Activated CD4-positive, alpha-beta T cell treated with anti-CD3 and anti-CD28 coated beads for 4 hours (primary cell): ENCODE measurements around the gene KRT23.
"Not testable (repeated sequence)": the region's sequence is repeated elsewhere in the genome, so short reads cannot be mapped to it uniquely, and the experiment has no call there.

Source experiments
- DNase-seq, 2 donors: peaks; one replicate each; pipeline ENCODE4 v3.0.0-alpha.2; 2020

Gene KRT23

GRCh38 chr17:40949418-40949817, 12.0 kb upstream of the KRT23 start:
- no peak for DNase-seq

DNA sequence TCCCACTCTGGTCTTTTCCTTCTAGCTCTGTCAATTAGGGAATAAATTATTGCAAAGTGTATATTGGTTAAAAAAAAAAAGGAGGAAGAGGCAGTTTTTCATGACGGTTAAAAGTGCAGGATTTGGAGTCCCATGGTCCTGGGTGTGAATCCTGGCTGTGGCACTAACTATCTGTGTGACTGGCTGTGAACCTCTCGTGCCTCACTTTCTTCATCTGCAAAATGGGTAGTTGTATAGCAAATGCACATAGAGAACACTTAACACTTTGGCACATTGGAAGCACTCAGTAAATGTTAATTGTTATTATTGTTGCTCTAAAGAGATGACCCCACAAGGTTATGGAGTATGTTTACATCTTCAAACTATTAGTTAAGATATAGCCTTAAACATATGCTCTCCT, 10.5 kb upstream of the KRT23 start:
- DNase-seq: no peak

DNA sequence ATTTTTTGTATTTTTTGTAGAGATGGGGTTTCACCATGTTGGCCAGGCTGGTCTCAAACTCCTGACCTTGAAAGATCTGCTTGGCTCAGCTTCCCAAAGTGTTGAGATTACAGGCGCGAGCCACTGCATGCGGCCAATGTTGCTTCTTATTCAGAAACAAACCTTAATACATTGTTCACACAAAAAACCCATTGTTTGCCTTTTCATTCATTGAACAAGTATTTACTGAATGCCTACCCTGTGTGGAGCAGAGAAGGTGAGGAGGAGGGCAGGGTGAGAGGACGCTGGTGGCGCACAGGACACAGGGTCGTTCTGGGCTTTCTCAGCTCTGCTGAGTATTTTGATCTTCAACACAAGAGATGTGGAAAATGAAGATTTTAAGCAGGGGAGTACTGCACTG, 8.0 kb upstream of the KRT23 start:
- DNase-seq: no peak

- DNase-seq: no peak
Measured at GRCh38 chr17:40944531-40944930, 7.1 kb upstream of the KRT23 start.

DNA sequence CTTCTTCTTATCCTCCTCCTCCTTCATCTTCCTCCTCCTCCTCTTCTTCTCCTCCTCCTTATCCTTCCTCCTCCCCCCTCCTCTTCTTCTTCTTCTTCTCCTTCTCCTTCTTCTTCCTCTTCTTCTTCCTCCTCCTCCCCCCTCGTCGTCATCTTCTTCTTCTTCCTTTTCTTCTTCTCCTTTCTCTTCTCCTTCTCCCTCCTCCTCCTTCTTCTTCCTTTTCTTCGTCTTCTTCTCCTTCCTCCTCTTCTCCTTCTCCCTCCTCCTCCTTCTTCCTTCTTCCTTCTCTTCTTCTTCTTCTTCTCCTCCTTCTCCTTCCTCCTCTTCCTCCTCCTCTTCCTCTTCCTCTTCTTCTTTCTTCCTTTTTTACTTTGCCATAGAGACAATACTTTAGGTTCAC, 5.1 kb upstream of the KRT23 start:
- DNase-seq: no peak

GRCh38 chr17:40940266-40940665, 2.8 kb upstream of the KRT23 start:
- DNase-seq: no peak

DNA sequence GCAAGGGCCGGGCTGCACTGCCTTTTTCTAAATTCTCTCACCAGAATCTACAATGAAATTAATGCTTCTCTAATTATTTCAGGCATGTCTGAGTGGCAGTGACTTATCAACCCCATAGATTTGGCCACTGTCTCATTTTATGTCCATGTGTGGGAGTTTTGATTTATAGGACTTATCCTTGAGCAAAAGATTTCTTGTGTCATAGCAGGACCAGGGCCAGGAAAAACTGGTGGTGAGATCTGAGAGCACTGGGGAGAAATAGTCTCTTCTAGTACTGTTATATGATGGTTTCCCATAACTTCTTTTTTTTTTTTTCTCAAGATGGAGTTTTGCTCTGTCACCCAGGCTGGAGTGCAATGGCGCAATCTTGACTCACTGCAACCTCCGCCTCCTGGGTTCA, 1.5 kb upstream of the KRT23 start:
- DNase-seq: no peak

DNA sequence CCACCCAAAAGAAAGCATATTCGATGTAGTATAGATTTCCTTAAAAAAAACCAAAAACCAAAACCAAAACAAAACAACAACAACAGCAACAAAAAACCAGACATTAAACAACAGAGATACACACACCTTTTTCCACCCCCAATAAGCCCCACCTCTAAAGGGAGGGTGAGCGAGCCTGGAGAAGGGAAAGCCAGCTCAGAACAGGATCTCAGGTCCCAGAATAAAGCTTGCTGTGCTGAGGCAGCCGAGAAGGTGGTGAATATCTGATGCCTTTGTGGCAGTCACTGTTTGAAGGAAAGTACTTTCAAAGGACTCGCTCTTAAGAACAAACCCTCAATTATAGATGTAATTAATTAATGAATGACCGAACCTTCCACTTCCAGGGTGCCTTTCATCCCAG, 470 bp downstream of the KRT23 start:
- no peak for DNase-seq

- no peak for DNase-seq
Measured at GRCh38 chr17:40936437-40936971, 942 bp downstream of the KRT23 start.

DNA sequence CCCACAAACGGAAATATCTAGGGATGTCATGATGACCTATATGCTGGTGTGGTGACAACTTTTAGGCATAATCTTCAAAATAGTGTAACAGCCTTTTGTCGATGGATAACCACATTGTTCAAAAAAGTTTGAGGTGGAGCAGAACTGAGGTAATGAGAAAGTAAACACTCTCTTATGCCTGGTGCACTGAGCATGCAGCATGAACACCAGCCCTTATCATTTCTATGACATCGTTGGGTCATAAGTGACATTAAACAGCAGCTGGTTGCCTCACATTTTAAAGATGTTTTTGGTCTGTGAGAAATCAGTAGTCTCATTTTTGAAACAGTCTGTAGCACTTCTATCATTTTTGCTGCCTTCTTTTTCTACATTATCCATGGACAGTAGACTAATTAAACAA, 1.8 kb downstream of the KRT23 start:
- DNase-seq: no peak

DNA sequence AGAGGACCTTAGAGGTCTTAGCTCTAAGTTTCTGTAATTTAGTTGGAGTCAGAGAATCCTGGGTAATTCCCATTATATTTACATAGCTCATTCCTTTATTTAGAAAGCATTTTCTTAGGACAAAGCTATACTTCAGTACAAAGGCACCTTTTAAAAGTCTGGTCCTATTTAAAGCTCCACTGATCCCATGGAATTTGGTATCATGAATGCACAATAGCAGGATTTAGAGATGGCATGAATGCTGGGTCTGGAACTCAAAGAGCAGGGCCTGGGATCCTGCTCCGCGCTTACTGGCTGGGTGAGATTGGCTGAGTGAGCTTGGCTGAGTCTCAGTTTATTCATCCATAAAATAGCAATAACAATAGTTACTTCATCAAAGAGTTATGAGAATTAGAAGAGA, 4.8 kb downstream of the KRT23 start:
- DNase-seq: no peak

DNA sequence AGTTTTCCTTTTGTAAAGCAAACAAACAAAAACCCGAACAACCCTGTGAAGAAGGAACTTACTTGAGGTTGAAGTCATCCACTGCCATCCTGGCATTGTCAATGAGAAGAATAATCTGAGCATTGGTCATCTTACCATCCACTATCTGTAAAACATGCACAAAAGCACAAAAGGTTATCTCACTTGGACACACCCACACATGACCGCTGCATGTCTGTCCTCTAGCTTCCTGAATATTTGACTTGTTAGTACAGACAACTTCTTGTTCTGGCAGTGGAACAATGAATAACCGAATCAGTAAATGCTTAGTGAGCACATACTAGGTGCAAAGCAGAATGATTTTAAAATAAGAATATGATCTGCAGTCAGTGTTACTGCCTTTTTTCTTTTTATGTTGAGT, 6.1 kb downstream of the KRT23 start:
- DNase-seq: no peak

- DNase-seq: no peak
Measured at GRCh38 chr17:40926341-40926740, 11.1 kb downstream of the KRT23 start.

DNA sequence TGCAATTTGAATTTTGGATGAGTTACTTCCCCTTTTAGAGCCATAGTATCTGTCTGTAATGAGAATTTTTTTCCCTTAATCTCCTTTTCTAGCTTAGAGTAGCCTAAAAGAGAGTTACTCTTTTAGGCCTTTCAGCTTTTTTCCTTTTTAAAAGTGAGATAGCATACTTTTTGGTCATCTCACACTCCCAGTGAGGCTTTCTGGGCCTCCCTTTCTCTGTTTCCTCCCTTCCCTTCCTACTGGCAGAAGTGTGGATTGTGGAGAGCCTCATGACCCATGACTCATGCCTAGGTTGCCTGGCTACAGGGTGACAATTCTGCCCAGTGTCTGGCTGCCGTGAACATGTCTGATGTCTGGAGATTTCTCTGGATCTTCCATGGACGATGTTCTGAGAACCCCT, 15.2 kb downstream of the KRT23 start:
- DNase-seq: no peak

DNA sequence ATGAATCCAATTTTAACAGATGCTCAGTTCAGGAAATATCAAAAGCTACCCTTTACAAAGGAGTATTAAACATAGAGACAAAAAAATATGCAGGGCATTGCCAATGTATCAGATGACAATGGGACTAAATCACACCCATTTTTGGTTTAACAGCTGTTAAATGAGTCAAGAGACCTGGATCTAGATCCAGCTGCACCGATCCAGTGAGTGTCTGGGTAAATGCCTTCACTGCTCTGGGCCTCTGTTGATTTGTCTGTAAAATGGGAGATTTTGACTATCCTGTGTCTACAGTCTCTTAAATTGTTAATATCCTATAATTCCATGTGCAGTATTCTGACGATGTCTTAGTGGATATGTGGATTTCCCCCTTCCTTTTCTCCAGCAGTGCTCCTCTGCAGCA, 16.4 kb downstream of the KRT23 start:
- DNase-seq: no peak

DNA sequence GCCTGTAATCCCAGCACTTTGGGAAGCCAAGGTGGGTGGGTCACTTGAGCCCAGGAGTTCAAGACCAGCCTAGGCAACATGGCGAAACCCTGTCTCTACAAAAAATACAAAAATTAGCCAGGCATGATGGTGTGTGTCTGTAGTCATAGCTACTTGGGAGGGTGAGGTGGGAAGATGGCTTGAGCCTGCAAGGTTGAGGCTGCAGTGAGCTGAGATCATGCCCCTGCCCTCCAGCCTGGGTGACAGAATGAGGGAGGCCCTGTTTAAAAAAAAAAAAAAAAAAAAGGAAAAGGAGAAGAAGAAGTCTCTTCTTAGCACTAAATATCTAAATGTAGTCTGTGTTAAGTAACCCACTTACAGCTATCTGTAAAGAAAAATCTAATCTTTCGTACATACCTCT, 20.3 kb downstream of the KRT23 start:
- not testable (repeated sequence) for DNase-seq

GRCh38 chr17:40916366-40916765, 21.1 kb downstream of the KRT23 start:
- no peak for DNase-seq

- no peak for DNase-seq
Measured at GRCh38 chr17:40915721-40916256, 21.7 kb downstream of the KRT23 start.

GRCh38 chr17:40915199-40915661, 22.2 kb downstream of the KRT23 start:
- DNase-seq: no peak

DNA sequence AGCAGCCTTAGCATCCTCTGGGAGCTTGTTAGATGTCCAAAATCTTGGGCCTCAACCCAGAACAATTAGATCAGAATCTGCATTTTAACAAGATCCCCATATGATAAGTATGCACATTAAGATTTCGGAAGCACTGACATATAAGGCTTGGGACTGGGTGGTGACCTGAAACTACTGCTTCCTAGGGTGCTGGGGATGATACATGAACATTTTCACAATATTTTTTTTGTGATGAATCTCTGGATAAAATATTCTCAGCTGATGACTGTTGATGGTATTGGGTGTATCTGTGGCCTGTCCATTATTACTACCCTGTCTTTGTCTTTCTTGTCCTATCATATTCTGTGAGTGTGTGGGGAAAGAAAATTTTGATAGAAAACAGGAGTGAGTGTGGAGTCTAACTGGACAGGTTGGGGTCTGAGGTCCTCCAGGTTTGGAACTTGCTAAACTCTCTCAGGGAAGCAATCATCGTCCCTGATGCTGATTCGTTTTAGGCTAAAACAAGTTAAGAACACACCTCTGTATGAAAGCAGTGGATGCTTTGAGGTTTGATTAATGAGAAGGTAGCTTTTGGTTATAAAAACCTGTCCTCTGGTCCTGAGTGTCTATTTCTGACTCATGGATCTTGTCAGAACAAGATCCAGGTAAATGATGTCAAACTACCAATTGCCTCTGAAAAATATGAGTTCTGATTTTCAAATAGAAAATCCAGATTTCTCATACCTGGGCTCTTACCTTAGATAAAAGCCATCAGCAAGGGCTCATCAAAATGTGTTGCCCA, 23.2 kb downstream of the KRT23 start:
- no peak for DNase-seq

GRCh38 chr17:40912486-40913210, 24.8 kb downstream of the KRT23 start:
- no peak for DNase-seq

GRCh38 chr17:40910441-40910841, 27.0 kb downstream of the KRT23 start:
- DNase-seq: no peak

GRCh38 chr17:40909755-40910154, 27.7 kb downstream of the KRT23 start:
- DNase-seq: no peak

DNA sequence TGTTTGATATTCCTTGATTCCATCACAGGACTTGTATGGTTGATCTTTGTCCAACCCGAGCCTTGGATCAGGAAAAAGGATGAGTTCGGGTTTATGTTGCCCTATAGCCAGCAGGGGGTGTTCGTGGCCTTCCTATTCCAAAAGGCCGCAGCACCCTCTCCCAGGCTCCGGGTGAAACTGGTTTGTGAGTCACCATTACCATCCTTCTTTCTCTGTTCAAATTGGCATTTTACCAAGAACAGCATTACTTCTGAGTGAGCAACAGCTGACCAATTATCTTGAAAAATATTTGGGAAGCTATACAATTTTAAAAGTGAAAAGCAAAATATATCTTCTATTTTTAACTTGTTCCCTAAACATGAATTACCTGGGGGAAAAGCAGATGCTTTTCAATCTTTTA, 28.1 kb downstream of the KRT23 start:
- DNase-seq: peak; percentile 66 to 70
